ENCODE results near the gene ARHGEF39. TPM values are rescaled to one million over a fixed set of nuclear protein-coding genes. Genes with fewer than 3 reads are reported as not detected.

ARHGEF39 gene
- total RNA-seq, 4 donors from 2014 or later, result 0.27 to 0.45 (median 0.42) TPM; not detected in 1

- Histone ChIP-seq H3K4me3 (replicated peaks in 1 of 3) (no peak overlapping the region), H3K9me3 (no peaks in the 10 kb centered on the region), H3K36me3 (peaks cover 89 to 92% of the 10 kb centered on the region in 2 donors), H3K27me3 (no peaks in the 10 kb centered on the region), H3K27ac (no peak overlapping the region), H3K4me1 (no peaks in the 10 kb centered on the region)
- no peak for DNase-seq
- intact Hi-C loops (cut with DNase I), result no loop called here
- TF ChIP-seq POLR2A (IDR thresholded peaks at IDR 0.05) (no peak), CTCF (IDR thresholded peaks at IDR 0.05) (no peak)
- 92 to 95% methylated on average over 21 of the region's 21 CpGs for WGBS, 2 donors
Measured at GRCh38 chr9:35711501-35712428, 46.8 kb upstream of the ARHGEF39 start.

- 90 to 94% methylated on average over 7 of the region's 7 CpGs for WGBS, 2 donors
- DNase-seq, result no peak
Measured at GRCh38 chr9:35710818-35711500, 46.0 kb upstream of the ARHGEF39 start.

GRCh38 chr9:35708146-35708545, 43.2 kb upstream of the ARHGEF39 start:
- Histone ChIP-seq H3K4me1 (no peaks in the 10 kb centered on the region), H3K9me3 (no peaks in the 10 kb centered on the region), H3K27ac (no peak overlapping the region), H3K27me3 (no peaks in the 10 kb centered on the region), H3K36me3 (peaks cover 89 to 93% of the 10 kb centered on the region in 2 donors), H3K4me3 (replicated peaks in 1 of 3) (no peak overlapping the region)
- WGBS, 2 donors, result 91 to 96% methylated on average over 4 of the region's 4 CpGs
- no peak for DNase-seq
- TF ChIP-seq CTCF (IDR thresholded peaks at IDR 0.05), result no peak
- no peak for TF ChIP-seq POLR2A (IDR thresholded peaks at IDR 0.05)
- intact Hi-C loops (cut with DNase I), result no loop called here

More at GRCh38 chr9:35710818-35711500, 46.0 kb upstream of the ARHGEF39 start:
- Histone ChIP-seq H3K27me3 (no peaks in the 10 kb centered on the region), H3K36me3 (peaks cover 89 to 93% of the 10 kb centered on the region in 2 donors), H3K27ac (no peak overlapping the region), H3K4me3 (replicated peaks in 1 of 3) (no peak overlapping the region), H3K4me1 (no peaks in the 10 kb centered on the region), H3K9me3 (no peaks in the 10 kb centered on the region)
- no peak for TF ChIP-seq POLR2A (IDR thresholded peaks at IDR 0.05)
- no peak for TF ChIP-seq CTCF (IDR thresholded peaks at IDR 0.05)
- intact Hi-C loops (cut with DNase I), result no loop called here

GRCh38 chr9:35706951-35707350, 42.0 kb upstream of the ARHGEF39 start:
- no peak for DNase-seq
- no peak for TF ChIP-seq CTCF (IDR thresholded peaks at IDR 0.05)
- TF ChIP-seq POLR2A (IDR thresholded peaks at IDR 0.05), result no peak
- 95 to 97% methylated on average over 9 to 10 of the region's 10 CpGs for WGBS, 2 donors
- Histone ChIP-seq H3K4me1 (no peaks in the 10 kb centered on the region), H3K27me3 (no peaks in the 10 kb centered on the region), H3K27ac (no peak overlapping the region), H3K4me3 (replicated peaks in 1 of 3) (no peak overlapping the region), H3K36me3 (peaks cover 89 to 94% of the 10 kb centered on the region in 2 donors), H3K9me3 (no peaks in the 10 kb centered on the region)
- intact Hi-C loops (cut with DNase I), result no loop called here

Measured in thyroid gland (tissue), 4 donors.